Stimulated activated naive CD4-positive, alpha-beta T cell (primary cell): ENCODE results near the gene GAK.

Experiments
- DNase-seq, 6 experiments: peaks; one replicate each; lab custom pipeline; 2025; lab: John Stamatoyannopoulos, UW

The GAK gene

DNA sequence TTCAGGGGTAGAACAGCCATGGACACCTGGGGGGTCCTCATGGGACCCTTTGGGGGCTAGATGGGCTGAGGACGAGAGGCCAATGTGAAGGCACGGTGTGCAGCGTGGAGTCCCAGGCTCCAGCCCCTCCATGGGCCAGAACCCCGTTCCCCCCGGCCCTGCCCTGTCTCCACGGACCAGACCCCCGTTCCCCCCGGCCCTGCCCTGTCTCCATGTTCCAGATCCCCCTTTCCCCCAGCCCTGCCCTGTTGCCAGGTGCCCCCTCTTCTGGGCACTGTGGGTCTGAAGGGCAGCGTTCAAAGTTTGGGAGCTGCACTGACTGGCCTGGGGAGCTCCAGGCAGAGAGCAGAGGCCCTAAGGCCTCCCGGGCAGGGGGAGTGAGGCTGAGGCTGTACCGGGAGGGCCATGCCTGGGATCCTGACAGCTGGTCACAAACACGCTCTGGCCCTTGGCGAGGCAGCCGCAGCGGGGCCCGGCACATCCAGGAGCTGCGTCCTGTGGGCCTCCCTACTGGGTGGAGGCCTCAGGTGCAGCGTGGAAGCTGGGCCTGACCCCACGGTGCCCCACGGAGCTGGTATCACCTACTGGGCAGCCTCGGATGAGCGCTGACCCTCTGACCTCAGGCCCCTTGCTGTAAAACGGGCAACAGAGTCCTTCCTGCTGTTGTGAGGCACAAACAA is 32.4 kb upstream of the GAK start:
- DNase-seq = no peak

DNA sequence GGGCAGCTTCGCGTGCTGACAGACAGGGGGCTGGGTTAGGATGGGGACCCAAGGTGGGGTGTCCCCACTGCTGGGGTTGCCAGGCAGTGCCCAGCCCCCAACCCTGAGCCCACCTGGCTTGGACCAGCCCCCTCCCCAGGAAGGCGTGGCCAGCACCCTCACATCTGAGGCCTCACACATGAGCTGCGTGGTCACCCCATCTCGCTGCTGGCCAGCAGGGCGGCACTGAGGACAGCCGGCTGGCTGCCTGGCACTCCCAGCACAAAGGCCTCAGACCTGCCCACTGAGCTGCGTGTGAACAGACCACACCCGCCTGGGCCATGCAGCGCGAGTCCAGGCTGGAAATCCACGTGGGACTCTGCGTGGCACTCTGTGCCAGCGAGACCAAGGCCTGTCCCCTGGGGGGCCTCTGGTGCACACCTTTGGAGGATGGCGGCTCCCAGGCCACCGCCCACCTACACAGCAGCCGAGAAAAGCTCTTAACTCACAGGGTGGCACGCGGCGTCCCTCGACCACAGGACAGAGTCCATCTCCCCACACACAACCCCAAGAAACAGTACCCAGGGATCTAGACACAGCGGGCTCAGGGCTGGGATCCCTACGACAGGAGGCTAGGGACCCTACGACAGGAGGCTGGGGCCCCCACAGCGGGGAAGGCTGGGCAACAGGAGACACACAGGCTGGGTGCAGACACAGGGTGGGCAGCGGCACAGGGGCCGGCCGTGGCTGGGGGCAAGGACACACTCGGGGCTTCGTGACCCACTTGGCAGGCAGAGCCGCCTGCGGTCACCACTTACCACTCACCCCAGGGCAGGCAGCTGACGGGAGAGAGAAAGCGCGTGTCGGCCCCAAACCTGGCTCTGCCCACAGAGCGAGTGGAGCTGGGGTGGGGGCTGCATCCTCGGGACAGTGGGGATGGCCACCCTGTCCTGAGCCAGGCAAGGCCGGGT is 31.4 kb upstream of the GAK start:
- DNase-seq = no peak

DNA sequence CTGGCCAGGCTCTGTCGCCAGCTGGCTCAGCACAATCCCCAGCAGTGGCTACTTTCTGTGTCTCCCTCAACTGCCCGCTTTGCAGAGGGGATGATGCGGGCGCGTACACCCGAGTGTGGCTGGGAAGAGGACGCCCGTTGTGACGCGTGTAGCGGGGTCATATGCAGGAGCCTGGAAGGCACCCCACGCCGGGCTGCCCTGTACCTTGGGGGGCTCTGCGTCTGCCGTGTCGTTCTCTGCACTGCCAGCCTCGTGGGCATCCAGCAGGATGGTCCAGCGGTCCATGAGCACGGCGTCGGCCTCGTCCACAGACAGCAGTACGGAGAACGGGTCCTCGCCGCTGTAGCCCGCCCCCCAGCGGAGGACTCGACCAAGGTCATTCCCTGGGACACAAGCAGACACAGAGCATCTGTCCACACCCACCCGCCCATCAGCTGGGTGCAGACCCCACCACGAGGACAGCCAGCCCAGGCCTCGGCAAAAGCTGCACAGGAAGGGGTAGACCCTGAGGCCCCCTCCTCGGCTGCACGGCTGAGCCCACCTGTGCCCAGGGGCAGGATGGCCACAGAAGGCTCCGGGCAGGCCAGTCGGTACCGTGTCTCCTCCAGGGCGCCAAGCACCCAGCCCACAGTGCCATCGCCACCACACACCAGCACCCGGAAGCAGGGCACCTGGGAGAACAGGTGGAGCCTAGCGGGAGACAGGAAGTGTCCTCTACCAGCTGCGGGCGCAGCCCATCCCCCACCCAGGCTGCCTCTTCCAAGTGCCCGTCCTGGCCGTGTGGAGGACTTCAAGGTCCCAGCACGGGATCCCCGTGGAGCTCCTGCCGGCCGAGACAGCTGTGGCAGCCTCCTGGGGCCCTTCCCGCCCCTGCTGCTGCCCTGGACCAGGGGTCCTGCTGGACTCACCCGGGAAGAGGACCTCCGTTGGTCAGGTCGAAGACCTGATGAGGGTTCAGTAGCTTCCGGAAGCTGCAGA is 30.4 kb upstream of the GAK start:
- DNase-seq = no peak

DNA sequence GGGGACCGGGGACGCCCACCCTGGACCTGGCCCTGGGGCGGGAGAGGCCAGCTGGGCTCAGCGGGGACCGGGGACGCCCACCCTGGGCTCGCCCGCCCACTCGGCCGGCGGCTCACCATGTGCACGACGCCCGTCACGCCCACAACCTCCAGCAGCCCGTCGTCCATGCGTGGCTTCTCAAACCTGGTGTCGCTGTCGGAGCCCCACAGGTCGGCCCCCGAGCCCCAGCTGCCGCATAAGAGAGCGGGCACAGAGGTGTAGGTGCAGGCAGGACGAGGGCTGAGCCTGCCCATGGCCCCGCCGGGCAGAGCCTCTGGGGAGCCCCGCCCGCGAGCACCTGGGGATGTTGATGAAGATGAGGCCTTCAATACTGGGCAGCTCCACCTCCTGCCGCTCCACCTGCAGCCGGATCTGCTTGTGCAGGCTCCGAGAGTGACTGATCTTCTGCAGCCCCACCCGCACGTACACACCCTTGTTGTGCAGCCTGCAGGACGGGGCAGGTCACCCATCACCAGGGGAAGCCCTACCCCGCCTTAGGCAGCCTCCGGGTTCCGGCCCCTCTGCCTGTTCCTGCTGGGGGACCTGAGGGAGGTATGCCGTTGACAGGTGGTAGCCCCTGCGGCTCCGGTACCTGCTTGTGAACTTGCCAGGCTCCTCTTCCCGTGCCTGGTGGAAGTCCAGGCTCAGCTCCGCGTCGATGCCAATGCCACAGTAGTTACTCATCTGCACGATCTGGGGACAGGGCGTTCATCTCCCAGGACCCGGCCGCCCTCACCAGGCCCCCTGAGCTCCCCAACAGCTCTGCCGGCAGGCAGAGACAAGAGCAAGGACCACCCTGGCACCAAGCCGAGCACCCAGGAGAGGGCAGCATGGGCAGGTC is 29.5 kb upstream of the GAK start:
- no peak for DNase-seq

DNA sequence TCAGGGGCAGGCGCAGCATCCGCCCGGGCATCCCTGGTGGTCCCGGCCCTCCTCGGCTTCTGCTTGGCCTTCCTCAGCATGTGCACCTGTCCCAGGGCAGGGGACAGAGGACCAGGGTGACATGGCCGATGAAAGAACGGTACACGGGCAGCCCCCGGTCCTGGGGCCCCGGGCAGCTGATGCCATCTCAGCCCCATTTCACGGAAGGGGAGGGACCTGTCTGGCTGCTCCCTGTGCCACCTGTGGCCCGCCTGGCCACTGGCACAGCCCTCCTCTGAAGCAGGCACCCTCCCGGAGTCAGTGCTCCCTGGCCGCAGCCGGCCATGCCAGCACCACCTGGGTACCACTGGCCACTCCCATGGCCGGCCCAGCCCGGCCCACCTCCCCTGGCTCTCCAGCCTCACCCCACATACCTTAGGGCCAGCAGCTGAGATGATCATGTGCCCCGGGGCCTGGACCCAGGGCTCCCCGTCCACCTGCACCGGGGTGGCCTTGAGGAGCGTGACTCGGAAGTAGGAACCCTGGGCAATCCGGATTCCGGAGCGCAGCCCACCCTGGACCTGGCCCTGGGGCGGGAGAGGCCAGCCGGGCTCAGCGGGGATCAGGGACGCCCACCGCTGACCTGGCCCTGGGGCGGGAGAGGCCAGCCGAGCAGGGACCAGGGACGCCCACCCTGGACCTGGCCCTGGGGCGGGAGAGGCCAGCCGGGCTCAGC is 28.7 kb upstream of the GAK start:
- DNase-seq = no peak

DNA sequence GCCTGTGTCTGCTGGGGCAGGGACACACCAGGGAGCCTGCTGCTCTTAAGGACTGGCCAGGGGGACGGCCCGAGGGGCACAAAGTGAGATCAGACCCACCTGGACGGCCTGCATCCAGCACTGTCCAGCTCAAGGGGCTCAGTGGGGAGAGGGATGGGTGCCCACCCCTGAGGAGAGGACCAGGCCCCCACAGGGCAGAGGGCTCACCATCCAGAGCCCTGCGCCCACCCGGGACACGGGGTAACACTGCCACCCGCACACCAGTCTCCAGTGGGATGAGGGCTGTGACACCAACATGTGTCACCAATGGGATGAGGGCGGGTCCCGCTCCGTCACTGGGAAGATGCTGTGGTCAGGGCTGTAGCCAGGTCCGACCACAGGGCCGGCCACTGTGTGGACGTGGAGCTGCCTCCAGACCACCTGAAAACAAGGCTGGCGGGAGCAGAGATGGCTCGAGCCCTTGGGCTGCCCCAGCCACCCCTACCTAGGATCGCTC is 28.1 kb upstream of the GAK start:
- DNase-seq = no peak

DNA sequence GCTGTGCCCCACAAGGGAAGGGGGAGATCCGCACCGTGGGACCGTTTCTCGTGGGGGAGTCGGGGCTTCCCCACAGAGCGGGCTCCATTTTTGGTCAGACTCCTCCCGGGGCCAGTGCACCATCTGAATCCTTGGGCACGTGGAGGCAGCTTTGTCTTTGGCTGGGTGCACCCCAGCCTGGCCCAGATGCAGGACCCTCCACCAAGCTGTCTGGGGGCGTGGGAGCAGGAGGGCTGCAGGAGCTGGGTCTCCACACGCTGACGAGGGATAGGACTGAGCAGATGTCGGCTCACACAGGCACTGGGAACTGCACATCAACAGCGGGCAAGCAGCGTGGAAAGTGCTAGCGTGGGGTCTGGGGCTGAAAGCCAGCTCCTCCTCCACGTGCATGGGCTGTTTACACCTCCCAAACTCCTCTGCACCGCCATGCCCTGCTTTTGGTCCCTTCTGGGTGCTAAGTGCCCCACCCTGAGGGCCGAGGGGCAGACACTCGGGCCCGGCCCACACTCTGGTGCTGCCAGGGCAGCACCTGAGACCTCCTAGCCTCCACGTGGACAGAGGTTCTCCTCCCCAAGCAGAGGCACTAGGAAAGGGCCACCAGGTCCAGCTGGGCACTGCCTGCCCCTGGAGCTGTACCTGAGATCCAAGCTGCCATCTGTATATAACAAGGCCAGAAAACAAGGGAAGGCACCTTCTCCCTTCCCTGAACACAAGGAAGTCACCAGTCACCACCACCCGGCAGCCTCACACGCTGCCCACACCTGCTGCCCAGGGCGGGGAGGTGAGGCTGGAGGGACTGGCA is 27.4 kb upstream of the GAK start:
- no peak for DNase-seq

DNA sequence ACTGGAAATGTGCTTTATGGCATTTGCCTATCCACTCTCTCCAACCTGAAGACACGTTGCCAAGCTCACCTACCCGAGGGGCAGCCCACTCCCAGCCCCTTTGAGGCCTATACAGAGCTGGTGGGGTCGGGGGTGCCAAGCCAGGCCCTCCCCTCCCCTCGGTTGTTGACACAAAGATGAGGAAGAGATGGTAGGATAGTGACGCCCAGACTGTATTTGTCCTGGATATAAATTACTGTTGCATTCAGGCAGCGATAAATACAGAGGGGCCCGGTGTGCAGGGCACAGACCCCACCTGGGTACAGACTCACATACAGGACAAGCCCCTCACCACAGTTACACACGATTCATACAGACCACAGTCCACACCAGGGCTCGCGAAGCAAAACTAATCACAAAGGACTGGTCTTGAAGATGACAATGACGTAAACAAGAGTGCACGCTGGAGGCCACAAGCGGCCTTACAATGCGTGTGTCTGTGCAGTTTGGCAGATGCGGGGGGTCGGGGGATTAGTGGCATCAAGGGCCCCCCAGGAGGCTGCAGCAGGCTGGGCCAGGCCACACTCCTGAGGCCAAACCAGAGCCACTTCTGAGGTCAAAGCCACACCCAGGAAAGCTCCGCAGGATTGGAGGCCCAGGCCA is 26.7 kb upstream of the GAK start:
- DNase-seq = no peak

DNA sequence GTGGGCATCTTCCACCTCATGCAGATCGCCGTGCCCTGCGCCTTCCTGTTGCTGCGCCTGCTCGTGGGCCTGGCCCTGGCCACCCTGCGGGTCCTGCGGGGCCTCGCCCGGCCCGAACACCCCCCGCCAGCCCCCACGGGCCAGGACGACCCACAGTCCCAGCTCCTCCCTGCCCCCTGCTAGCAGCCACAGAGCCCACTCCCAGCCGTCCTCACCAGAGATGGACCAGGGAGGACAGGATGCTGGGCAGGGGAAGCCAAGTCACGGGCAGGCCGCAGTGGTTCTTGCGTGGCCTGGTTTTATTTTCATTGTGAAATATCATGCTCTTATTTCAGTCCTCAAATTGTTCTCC is 26.2 kb upstream of the GAK start:
- DNase-seq = no peak

DNA sequence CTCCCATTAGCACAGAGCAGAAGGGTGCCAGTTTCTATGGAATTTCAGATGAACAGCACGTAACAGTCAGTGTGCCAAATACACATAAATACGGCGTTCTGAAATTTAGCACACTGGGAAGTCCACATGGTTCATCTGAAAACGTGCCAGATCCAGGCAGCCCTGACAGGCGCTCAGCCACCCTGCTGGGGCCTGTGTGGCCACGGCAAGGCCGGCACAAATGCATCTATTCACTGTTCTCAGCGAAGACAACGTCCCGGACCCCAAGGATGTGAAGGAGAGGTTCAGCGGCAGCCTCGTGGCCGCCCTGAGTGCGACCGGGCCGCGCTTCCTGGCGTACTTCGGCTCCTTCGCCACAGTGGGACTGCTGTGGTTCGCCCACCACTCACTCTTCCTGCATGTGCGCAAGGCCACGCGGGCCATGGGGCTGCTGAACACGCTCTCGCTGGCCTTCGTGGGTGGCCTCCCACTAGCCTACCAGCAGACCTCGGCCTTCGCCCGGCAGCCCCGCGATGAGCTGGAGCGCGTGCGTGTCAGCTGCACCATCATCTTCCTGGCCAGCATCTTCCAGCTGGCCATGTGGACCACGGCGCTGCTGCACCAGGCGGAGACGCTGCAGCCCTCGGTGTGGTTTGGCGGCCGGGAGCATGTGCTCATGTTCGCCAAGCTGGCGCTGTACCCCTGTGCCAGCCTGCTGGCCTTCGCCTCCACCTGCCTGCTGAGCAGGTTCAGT is 25.6 kb upstream of the GAK start:
- DNase-seq = no peak

DNA sequence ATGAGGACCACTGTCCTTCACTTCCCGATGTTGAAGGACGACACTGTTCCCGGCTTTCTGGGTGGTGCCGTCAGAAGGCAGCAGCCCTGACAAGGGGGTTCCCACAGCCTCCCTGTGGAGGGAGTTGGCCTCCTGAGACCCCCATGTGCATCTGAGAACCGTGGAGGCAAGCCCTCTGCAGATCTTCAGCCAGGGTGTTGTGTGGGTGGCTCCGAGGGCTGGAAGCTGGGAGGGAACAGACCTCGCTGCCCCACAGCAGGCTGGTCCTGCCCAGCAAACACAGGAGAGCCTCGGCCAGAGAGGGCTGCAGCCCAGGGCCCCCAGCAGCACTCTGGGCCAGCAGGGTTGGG is 25.1 kb upstream of the GAK start:
- DNase-seq = no peak

DNA sequence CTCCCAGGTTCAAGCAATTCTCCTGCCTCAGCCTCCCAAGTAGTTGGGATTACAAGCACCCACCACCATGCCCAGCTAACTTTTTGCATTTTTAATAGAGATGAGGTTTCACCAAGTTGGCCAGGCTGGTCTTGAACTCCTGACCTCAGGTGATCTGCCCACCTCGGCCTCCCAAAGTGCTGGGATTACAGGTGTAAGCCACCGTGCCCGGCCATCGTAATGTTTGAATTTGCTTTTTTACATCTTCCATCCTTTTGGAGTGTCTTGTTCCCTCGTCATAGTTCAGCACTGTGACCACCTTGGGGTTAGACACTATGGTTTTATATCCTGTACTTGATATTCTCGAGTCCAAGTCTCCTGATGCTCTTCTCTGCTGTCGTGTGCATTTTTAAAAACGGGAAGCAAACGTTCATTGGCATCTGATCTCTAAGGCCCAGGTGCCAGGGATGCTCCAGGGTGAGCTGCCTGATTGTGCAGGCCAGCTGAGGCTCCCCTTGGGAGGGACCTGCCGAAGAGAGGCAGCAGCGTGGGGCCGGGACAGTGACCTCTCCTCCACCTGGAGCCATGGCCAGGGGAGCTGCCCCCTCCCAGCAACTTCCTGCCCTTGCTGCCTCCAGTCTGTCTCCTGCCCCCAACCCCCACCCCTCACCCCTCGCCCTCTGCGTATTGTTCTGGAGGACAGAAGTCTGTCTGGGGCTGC is 24.6 kb upstream of the GAK start:
- DNase-seq = no peak

DNA sequence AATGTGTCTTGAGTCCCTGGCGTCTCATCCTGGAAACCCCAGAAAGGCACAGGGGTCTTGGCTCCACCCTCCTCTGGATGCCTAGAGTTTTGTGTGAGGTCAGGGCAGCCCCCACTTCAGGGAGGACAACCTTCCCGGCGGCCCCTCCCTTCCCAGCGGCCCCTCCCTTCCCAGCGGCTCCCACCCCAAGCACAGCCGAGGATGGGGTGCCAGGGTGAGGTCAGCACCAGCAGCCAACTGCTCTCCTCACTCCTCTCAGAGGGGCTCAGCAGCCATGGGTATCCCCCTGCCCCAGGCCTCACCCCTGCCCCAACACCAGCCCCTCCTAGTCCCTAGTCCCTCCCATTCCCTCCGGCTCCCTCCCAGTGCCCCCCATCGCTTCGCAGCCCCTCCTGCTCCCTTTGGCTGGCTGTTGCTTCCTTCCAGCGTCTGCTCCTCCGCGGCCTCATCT is 23.8 kb upstream of the GAK start:
- DNase-seq = no peak

DNA sequence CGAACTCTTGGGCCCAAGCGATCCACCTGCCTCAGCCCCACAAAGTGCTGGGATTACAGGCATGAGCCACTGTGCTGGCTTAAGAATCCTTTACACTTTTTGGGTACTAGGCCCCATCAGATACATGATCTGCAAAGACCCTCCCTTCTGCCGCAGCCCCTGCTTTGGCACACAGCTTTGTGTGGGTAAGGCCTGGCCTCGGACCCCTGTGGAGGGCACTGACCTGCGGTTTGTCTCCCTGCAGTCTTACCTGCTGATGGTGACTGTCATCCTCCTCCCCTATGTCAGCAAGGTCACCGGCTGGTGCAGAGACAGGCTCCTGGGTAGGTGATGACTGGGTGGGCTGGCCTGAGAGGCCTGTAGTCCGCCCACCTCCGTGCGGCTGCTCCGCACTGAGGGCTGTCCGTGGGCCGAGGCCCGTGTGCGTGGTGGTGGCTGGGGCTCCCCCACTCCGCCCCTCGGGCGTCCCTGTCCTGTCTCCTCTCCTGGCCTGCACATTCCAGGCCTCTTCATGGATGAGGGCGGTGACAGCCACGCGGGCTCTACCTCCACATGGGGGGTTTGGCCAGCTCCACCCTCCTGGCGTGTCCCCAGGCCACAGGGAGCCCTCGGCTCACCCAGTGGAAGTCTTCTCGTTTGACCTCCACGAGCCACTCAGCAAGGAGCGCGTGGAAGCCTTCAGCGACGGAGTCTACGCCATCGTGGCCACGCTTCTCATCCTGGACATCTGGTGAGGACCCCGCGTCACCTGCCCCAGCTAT is 23.2 kb upstream of the GAK start:
- DNase-seq = no peak

DNA sequence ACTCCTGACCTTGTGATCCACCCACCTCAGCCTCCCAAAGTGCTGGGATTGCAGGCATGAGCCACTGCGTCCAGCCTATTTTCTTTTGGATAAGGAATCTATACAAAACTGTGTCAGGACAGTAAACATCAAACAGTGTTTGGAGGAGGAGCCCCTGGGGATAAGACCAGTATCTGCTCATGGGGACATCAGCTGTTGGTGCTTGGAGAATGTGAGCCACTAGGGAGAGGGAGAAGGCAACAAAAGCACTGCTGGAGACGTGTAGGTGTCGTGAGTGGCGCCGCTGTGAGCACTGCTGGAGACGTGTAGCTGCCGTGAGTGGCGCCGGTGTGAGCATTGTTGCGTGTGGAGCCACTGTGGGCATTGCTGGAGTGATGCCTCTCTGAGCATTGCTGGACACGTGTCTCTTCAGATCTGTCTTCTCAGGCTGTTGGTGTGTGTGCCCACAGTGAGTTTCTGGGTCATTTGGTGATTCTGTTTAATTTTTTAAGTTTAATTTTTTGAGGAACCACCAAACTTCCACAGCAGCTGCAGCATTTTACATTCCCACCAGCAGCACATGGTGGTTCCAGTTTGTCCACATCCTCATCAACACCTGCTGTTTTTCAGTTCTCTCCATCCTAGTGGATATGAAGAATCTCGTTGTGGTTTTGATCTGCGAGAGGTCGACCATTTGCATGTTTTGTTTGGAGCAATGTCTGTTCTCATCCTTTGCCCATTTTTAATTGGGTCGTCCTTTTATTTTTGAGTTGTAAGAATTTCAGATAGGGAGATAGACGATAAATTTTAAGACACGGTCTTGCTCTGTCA is 22.3 kb upstream of the GAK start:
- DNase-seq = no peak

DNA sequence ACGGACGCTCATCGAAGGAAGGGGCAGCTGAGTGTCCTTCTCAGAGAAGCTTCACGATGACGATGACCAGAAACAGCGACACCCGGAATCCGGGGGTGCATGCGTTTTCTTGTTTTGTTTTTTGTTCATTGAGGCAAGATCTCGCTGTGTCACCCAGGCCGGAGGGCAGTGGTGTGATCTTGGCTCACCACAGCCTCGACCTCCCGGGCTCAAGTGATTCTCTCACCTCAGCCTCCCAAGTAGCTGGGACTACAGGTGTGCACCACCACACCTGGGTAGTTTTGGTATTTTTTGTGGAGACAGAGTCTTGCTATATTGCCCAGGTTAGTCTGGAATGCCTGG is 21.4 kb upstream of the GAK start:
- DNase-seq = no peak
